Activated naive CD4-positive, alpha-beta T cell treated with anti-CD3 and anti-CD28 coated beads, Interleukin-2, amount 50 U/mL, for 24 hours (primary cell): Measurements from ENCODE around the gene CLEC6A.
"Not testable (repeated sequence)": the region's sequence is repeated elsewhere in the genome, so short reads cannot be mapped to it uniquely, and the experiment has no call there.

Source experiments
- H3K27ac Mint-ChIP-seq: one replicate; pipeline ENCODE4 v1.8.0; 2021; ENCODE audit warnings: mild to moderate bottlenecking, mixed read lengths
- H3K27me3 Mint-ChIP-seq: one replicate; pipeline ENCODE4 v1.8.0; 2021; ENCODE audit warnings: mixed read lengths
- H3K36me3 Mint-ChIP-seq: one replicate; pipeline ENCODE4 v1.8.0; 2021; ENCODE audit warnings: mixed read lengths
- H3K4me1 Mint-ChIP-seq: one replicate; pipeline ENCODE4 v1.8.0; 2021; ENCODE audit warnings: mixed read lengths
- H3K4me3 Mint-ChIP-seq: one replicate; pipeline ENCODE4 v1.8.0; 2021; ENCODE audit warnings: mild to moderate bottlenecking, mixed read lengths
- H3K9me3 Mint-ChIP-seq: one replicate; pipeline ENCODE4 v1.8.0; 2021; ENCODE audit warnings: mixed read lengths

CLEC6A gene

DNA sequence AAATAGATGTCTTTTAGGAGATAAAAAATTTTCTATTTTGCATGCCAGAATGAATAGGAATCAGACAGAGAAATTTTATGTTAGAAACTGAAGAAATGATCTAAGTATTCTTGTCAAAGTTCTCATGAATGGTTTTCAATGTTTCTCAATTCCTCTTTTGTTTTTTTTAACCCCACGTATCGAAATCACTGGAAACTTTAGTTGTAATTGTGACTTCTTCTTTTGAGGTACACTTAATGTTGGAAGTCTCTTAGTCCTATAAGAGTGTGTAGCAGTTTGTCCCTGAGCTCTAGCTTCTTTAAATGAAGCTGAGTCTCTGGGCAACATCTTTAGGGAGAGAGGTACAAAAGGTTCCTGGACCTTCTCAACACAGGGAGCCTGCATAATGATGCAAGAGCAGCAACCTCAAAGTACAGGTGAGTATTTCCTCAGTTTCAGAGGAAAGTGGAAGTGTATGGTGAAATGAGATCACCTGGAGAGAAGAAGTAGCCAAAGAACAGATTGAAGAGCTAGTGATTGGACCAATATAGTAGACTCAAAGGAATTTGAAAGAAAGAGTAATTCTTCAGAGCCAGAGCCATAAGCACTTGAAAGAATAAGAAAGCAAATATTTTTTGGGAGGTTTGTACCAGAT is at the start of gene CLEC6A:
Gene CLEC6A (plus strand): TSS at position 236 of the 634 bp plus-strand sequence. CDS start 150 bp downstream, at position 386.
- Mint-ChIP-seq H3K4me3 (no peak within 1 kb of the TSS), H3K27ac (no peak within 1 kb of the TSS), H3K27me3 (peaks cover 17% of the 10 kb centered on the region), H3K36me3 (no peaks in the 10 kb centered on the region), H3K4me1 (no peaks in the 10 kb centered on the region), H3K9me3 (no peaks in the 10 kb centered on the region)

DNA sequence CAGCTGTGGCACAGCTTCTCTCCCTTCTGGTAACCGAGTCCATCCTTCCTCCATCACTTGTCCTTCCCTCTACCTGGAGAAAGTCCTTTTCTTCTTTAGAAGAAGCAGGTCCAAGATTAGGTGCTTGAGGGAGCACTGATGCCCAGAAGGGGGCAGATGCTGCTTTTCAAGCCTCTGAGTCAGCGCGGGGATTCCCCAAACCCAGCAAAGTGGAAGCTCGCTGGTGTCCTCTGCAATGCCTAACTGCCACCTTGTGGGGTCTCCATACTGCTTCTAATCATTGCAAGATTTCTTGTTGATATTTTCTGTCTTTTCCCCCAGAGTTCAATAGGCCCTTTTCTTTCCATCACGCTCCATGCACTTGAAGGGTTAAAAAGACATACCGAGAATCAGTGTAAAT is 36.2 kb upstream of the CLEC6A start:
- H3K9me3 Mint-ChIP-seq, H3K4me3 Mint-ChIP-seq, H3K27me3 Mint-ChIP-seq, H3K36me3 Mint-ChIP-seq, H3K27ac Mint-ChIP-seq, H3K4me1 Mint-ChIP-seq: not testable (repeated sequence)

DNA sequence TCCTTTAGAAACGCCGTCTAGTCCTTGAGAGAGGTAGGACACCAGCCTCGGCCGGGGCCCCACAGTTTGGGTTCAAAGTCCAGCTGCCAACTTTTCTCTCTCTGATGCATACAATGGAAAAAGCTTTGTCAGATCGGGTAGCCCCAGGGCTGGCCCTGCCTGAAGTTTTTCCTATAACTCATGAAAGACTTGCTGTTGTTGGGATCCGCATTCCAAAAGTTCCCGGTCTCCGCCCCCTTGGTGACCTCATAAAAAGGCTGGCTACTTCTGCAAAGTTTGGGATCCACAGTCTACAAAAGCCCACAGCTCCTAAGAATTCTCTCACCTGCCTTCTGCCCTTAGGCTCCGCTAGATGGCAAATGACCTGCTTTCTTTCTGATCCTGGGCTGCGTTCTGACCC is 35.3 kb upstream of the CLEC6A start:
- no peaks in the 10 kb centered on the region for H3K9me3 Mint-ChIP-seq
- no peaks in the 10 kb centered on the region for H3K4me1 Mint-ChIP-seq
- no peaks in the 10 kb centered on the region for H3K36me3 Mint-ChIP-seq
- no peaks in the 10 kb centered on the region for H3K27me3 Mint-ChIP-seq
- no peak overlapping the region for H3K27ac Mint-ChIP-seq
- no peak overlapping the region for H3K4me3 Mint-ChIP-seq

DNA sequence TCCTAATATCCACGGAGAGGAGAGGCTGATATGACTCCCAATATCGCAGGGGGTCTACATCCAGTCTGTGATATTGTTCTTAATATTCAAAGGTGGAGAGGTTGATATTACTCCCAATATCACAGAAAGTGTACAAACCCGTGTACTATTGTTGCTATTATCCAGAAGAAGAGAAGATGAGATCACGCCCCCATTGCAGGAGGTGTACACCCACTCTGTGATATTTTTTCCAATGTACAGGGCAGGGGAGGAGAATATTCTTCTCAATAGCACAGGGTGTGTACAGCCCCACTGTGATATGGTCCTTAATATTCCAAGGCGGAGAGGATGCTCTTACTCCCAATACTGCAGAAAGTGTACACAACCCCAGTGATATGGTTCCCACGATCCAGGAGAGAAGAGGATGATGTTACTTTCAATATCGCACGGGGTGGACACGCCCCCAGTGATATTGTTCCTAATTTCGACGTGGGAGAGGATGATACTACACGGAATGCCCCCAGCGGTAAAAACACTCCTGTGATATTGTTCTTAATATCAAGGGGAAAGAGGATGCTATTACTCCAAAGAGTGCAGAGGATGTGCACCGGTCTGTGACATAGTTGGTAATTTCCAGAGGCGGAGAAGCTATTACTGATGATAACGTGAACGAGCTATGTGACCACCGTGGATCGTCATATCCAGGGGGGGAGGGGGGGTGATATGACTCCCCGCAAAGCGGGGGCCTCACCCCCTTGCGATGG is 11.1 kb upstream of the CLEC6A start:
- H3K9me3 Mint-ChIP-seq, H3K4me3 Mint-ChIP-seq, H3K27ac Mint-ChIP-seq, H3K4me1 Mint-ChIP-seq, H3K36me3 Mint-ChIP-seq, H3K27me3 Mint-ChIP-seq: not testable (repeated sequence)

DNA sequence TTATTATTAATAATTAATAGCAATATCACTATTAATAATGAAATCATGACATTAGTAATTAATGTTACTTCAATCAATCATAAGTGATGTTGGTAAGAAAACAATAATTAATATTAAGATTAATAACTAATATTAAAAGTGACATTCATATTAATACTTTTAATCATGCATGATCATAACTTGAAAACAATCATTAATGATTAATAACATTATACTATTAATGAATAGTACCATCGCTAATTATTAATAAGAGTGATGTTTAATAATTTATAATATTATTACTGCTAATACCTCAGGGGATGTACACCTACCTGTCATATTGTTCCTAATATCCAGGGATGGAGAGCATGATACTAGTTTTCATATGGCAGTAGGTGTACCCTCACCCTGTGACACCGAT is 10.0 kb upstream of the CLEC6A start:
- H3K36me3 Mint-ChIP-seq, result no peaks in the 10 kb centered on the region
- no peaks in the 10 kb centered on the region for H3K27me3 Mint-ChIP-seq
- no peaks in the 10 kb centered on the region for H3K4me1 Mint-ChIP-seq
- H3K4me3 Mint-ChIP-seq, result no peak overlapping the region
- H3K27ac Mint-ChIP-seq, result no peak overlapping the region
- no peaks in the 10 kb centered on the region for H3K9me3 Mint-ChIP-seq

DNA sequence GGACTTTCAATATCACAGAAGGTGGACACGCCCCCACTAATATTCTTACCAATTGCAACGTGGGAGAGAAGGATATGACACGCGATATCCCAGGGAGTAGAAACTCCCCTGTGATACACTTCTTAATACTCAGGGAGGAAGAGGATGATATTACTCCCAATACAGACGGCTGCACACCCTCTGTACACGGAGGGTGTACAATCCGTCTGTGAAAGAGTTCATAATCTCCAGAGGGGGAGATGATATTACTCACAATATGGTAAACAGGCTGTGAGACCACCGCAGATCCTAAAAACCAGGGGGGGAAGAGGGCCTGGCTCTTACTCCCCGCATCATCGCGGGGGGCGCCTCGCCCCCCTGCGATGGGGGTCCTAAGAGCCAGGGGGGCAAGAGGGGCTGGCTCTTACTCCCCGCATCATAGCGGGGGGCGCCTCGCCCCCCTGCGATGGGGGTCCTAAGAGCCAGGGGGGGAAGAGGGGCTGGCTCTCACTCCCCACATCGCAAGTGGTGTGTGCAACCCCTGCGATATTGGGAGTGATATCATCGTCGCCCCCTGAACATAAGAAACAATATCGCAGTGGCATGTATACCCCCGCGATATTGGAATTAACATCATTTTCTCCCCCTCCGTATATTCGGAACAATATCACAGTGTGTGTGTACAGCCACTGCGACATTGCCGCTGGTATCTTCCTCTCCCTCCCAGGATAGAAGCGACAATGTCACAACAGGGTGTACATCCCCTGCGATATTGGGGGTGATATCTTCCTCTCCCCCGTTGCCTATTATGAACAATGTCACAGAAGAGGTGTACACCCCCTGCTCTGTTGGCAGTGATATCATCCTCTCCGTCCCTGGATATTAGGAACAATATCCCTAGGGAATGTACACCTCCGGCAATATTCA is 8.9 kb upstream of the CLEC6A start:
- Mint-ChIP-seq H3K36me3 (no peaks in the 10 kb centered on the region), H3K4me3 (no peak overlapping the region), H3K27me3 (no peaks in the 10 kb centered on the region), H3K4me1 (no peaks in the 10 kb centered on the region), H3K27ac (no peak overlapping the region), H3K9me3 (no peaks in the 10 kb centered on the region)

DNA sequence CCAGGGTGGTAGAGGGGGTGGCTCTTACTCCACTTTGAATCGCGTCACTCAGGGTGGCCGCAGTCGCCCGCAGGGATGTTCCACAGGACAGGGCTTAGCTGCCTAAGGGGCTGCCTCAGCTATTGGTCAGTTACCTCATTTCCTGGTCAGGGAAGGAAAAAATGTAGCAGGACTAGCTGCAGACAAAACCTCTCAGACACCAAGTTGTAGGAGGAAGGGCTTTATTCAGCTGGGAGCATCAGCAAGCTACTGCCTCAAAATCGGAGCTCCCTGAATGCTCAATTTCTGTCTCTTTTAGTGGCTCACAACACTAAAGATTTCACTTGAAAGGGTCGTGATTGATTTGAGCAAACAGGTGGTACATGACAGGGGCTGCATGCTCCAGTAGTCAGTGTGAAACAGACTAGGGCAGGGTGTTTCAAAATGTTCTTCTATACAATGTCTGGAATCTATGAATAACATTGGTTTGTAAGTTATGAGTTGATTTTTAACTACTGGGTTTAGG is 6.4 kb upstream of the CLEC6A start:
- no peak overlapping the region for H3K4me3 Mint-ChIP-seq
- no peaks in the 10 kb centered on the region for H3K9me3 Mint-ChIP-seq
- no peaks in the 10 kb centered on the region for H3K36me3 Mint-ChIP-seq
- H3K27ac Mint-ChIP-seq, result no peak overlapping the region
- peaks cover 4% of the 10 kb centered on the region for H3K27me3 Mint-ChIP-seq
- H3K4me1 Mint-ChIP-seq, result no peaks in the 10 kb centered on the region

DNA sequence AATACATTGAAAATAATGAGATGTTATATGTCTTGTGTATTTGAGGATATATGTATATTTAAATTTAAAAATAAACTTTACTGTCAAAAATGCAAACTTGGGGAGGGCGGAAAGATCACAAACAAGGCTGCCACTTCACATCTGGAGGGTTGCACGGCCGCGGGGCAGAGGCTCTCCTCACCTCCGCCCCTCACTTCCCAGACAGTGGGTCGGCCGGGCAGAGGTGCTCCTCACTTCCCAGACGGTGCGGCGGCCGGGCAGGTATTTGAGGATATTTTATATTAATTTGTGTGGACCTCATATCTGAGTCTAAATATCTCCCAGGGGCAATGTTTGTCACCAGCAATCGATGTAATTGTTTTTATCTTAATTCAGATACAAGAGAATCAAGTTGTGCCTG is 3.7 kb upstream of the CLEC6A start:
- no peaks in the 10 kb centered on the region for H3K4me1 Mint-ChIP-seq
- H3K4me3 Mint-ChIP-seq, result no peak overlapping the region
- no peaks in the 10 kb centered on the region for H3K9me3 Mint-ChIP-seq
- H3K27ac Mint-ChIP-seq, result no peak overlapping the region
- H3K27me3 Mint-ChIP-seq, result peaks cover 10% of the 10 kb centered on the region
- no peaks in the 10 kb centered on the region for H3K36me3 Mint-ChIP-seq

DNA sequence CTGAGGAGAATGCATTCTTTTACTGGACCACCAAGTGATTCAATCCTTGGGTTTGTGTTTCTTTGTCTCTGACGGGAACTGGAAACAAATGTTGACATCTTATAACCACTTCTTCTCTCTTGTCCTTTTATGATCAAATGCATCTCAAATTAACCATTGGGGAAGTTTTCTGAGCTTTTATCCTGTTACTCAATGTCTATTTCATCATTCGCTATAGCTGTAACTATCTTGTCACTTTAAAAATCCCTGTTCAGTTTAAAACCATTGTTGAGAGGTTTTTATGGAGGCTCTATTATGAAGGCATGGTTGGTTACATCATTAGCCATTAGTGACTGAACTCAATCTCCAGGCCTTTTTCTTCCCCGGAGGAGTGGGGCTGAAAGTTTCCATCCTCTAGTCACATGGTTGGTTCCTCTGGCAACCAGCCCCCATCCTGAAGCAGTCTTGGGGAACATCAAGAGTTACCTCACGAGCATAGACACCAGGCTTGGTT is 2.7 kb upstream of the CLEC6A start:
- H3K27me3 Mint-ChIP-seq, result peaks cover 14% of the 10 kb centered on the region
- H3K4me3 Mint-ChIP-seq, result no peak overlapping the region
- no peaks in the 10 kb centered on the region for H3K36me3 Mint-ChIP-seq
- H3K9me3 Mint-ChIP-seq, result no peaks in the 10 kb centered on the region
- no peak overlapping the region for H3K27ac Mint-ChIP-seq
- no peaks in the 10 kb centered on the region for H3K4me1 Mint-ChIP-seq

DNA sequence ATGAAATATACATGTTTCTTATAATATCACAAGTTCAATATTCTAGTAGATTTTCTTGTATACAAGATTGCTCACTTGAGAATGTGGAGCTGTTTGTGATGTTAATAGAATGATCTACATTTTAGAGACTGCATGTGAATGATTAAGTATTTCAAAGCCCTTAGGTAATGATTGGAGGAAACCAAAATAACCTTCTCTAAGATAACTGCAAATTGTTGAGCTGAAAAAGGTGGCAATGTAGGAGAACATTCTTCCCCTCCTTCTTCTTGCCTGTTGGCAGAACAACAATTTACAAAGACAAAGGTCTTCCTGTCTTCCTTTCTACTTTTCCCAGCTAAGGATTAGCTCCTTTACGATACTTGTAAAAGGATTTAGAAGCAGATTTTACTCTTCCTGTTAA is 2.0 kb upstream of the CLEC6A start:
- H3K27ac Mint-ChIP-seq, result no peak overlapping the region
- H3K4me3 Mint-ChIP-seq, result no peak overlapping the region
- H3K27me3 Mint-ChIP-seq, result peaks cover 17% of the 10 kb centered on the region
- no peaks in the 10 kb centered on the region for H3K9me3 Mint-ChIP-seq
- H3K36me3 Mint-ChIP-seq, result no peaks in the 10 kb centered on the region
- H3K4me1 Mint-ChIP-seq, result no peaks in the 10 kb centered on the region

DNA sequence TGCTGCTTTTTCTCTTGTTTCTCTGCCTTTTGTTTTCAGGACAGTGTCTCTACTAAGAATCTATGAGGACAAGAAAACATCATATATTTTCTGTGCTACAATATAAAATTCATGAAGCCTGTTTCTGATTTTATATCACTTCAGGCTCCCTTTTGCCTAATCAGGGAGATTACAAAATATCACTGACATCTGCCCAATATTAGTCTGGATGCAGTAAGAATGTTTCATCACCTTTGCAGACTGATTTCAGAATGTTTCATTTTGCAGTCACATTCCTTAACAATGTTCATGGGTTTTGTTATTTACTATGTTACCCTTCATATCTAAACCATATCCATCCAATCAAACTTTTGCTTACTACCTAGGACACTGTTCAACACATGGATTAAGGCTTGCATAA is 491 bp upstream of the CLEC6A start:
- Mint-ChIP-seq H3K4me1 (no peaks in the 10 kb centered on the region), H3K36me3 (no peaks in the 10 kb centered on the region), H3K9me3 (no peaks in the 10 kb centered on the region), H3K4me3 (no peak overlapping the region), H3K27ac (no peak overlapping the region), H3K27me3 (peaks cover 17% of the 10 kb centered on the region)

DNA sequence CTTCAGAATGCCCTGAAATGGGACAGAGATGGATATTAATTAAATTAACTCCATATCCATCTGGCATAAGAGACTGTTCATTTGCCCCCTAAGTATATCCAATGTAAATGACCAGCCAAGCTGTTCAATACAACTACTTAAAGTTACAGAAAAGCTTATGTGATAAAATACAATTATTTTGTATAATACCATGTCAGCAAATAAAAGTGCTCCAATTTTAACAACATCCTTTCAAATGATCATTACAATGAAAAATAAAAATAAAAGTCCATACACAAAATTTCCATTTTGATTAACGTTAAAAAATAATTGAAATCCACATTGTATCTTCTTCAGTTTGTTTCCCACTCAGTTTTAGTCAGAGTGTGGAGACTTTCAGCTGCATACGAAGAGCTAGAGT is 5.7 kb downstream of the CLEC6A start:
- peaks cover 8% of the 10 kb centered on the region for H3K27me3 Mint-ChIP-seq
- no peaks in the 10 kb centered on the region for H3K4me1 Mint-ChIP-seq
- no peak overlapping the region for H3K4me3 Mint-ChIP-seq

DNA sequence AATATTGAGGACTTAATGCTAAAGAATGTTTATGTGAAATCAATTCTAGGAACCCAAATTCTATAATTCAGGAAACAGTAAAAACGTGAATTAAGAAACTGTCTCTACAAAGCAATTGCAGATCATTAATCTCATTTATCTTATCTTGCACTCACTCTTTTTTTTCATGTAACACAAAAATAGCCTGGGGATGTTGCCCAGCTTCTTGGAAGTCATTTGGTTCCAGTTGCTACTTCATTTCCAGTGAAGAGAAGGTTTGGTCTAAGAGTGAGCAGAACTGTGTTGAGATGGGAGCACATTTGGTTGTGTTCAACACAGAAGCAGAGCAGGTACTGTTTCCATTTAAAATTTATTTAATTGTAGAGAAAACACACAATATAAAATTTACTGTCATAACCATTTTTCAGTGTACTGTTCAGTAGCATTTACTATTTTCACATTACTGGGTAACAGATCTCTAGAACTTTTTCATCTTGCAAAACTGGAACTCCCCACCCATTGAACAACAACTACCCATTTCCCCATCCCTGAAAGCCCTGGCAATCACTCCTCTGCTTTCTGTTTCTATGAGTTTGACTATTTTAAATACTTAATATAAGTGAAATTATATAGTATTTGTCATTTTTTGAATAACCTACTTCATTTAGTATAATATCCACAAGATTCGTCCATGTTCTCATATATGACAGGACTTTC is 9.7 kb downstream of the CLEC6A start:
- H3K4me1 Mint-ChIP-seq, result no peaks in the 10 kb centered on the region
- H3K4me3 Mint-ChIP-seq, result no peak overlapping the region
- no peak overlapping the region for H3K27ac Mint-ChIP-seq
- peaks cover 11% of the 10 kb centered on the region for H3K27me3 Mint-ChIP-seq
- H3K9me3 Mint-ChIP-seq, result no peaks in the 10 kb centered on the region
- H3K36me3 Mint-ChIP-seq, result no peaks in the 10 kb centered on the region

More for the DNA sequence above, 5.7 kb downstream of the CLEC6A start:
- Mint-ChIP-seq H3K27ac (no peak overlapping the region), H3K9me3 (no peaks in the 10 kb centered on the region), H3K36me3 (no peaks in the 10 kb centered on the region)

DNA sequence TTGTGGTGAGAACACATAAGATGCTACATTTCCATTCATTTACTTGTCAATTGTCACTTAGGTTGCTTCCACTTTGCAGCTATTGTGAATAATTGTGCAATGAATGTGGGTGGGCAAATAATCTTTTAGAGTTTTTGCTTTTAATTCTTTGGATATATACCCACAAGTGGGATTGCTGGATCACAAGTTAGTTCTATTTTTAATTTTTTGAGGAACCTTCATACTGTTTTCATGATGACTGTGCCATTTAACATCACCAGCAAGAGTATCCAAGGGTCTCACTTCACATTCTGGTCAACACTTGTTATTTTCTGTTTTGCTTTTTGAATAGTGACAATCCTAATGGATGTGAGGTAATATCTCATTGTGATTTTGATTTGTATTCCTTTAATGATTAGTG is 10.5 kb downstream of the CLEC6A start:
- Mint-ChIP-seq H3K27me3 (peaks cover 14% of the 10 kb centered on the region), H3K9me3 (no peaks in the 10 kb centered on the region), H3K4me3 (no peak overlapping the region), H3K27ac (no peak overlapping the region), H3K36me3 (no peaks in the 10 kb centered on the region), H3K4me1 (no peaks in the 10 kb centered on the region)

DNA sequence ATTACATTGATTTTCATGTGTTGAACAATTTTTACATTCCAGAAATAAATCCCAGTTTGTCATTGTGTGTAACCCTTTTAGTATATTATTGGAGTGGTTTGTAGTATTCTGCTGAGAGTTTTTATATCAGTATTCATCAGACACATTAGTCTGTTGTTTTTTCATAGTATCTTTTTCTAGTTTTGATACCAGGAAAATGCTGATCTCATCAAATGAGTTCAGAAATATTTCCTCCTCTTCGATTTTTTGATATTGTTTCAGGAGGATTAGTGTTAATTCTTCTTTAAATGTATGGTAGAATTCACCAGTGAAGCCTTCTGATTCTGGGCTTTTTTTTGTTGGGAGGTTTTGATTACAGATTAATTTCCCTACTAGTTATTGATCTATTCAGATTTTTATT is 15.3 kb downstream of the CLEC6A start:
- Mint-ChIP-seq H3K4me3 (no peak overlapping the region), H3K27ac (no peak overlapping the region), H3K9me3 (no peaks in the 10 kb centered on the region), H3K4me1 (no peaks in the 10 kb centered on the region), H3K36me3 (no peaks in the 10 kb centered on the region), H3K27me3 (peaks cover 16% of the 10 kb centered on the region)
